NCI-H187 (cell line): ENCODE data around the gene HTRA3.

Experiments used
- DNase-seq, 2 experiments: peaks; one replicate each; lab custom pipeline; 2025; lab: John Stamatoyannopoulos, UW

The HTRA3 gene

DNA sequence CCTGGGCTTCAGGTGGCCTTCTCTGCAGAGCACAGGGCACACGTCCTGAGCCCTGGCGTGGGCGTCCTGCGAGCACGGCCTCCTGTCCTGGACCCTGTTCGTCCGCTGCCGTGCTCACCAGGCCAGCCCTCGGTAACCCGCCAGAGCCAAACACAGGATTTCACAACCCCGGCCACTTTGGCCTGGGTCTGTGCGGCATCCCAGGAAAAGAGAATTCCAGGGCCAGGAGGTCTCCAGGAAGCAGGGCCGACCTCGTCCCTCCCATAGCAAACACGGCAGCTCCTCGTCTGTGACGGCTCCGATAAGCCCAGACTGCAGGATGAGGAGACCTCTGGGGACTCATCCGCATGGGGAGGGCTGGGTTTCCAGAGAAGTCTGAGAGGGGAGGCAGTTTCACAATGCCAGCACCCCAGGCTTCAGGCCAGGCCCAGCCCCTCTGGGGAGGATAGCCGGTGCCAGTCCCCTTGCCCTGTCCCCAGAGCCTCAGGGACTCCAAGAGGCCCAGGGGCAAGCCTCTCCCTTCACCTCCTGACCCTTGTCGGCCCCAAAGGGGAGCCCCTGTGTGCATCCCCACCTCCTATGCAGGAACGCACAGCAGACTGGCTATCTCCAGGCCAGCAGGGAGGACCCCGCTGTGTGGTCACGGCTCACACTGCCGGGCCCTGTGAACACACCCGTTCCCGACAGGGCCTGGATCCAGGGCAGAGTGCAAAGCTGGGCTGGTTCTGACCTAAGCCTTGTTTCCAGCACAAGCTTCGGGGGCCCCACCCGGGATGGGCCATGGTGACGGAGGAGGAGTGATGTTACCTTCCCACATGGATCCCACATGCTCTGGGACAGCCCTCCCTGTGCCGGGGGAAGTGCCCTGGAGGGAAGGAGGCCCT lies 22.3 kb upstream of the HTRA3 start:
- no peak for DNase-seq

DNA sequence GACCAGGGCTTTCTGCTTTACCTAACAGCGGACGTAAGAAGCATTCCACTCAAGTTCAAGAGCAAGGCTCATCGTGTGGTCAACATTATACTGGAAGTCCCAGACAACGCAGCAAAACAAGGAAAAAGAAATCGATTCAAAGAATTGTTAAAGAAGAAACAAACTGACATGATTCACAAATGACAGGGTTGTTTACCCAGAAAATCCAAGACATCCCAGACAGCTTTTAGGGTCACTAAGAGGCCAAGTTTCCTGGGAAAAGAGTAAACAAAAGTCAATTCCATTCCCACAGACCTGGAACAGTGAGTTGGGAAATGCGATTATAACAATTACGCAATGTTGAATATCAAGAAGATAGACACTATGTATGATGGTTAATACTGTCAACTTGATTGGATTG lies 21.5 kb upstream of the HTRA3 start:
- no peak for DNase-seq

DNA sequence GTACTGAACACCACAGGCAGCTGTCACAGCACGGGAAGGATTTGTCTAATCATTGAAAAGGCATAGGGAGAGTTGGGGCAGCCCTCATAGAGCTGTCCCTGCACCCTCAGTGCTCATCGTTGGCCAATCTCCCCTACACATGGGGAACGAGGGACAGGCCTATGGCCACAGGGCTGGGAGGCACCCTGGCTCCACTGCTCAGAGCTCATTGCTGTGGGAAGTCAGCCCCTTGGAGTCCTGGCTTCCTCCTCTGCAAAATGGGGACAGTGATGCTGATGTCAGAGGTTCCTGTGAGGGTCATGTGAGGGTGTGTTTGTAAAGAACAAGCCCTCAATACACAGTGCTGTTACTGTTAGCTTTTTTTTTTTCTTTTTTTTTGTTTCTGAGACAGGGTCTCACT lies 19.3 kb upstream of the HTRA3 start:
- DNase-seq: no peak

DNA sequence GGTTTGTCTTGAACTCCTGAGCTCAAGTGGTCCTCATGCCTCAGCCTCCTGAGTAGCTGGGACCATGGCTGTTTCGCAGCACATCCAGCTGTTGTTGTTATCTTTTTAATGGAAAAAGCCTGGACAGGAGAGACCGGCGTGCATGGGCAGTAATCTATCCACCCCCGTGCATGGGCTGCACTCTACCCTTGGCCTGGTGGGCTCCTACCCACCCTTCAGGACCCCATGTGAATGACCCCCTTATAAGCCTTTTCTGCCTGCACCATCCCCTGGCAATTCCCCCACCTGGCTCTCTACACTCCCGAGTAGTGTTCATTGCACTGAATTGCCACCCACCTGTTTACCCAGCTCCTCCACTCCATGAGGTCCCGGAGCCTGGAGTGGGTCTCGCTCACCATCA lies 18.9 kb upstream of the HTRA3 start:
- DNase-seq: no peak

DNA sequence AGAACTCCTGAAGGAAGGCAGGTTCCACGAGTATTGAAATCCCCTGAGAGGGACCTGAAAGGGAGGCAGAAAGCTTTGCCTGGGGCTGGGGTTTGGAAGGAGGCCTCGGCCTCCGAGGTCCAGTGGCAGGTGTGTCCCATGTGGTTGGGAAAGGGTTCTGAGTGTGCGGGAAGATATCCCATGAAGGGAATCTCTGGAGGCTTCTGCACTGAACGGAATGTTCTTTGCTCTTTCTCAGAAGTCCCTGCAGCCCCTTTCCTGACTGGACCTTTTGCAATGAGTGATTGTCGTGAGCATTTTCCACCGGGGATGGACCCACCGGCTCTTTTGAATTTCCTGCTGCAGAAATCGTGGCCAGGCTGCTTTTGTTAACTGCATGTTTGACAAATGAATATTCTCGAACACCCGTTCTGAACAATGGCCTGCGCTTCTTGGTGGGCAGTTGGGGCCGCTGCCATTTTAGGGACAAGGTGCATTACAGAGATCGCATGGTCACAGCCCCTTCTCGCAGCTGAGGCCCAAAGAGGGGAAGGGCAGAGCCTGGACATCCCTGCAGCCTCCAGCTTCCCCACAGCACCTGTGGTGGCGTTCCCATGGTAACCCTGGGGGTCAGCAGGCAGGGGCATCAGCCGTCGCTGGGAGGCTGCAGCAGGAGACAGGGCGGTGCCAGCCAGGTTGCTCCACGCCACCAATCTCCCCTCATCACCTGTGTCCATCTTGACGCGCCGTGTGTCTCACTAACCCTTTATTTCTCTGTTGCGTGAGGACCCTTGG lies 18.3 kb upstream of the HTRA3 start:
- no peak for DNase-seq

DNA sequence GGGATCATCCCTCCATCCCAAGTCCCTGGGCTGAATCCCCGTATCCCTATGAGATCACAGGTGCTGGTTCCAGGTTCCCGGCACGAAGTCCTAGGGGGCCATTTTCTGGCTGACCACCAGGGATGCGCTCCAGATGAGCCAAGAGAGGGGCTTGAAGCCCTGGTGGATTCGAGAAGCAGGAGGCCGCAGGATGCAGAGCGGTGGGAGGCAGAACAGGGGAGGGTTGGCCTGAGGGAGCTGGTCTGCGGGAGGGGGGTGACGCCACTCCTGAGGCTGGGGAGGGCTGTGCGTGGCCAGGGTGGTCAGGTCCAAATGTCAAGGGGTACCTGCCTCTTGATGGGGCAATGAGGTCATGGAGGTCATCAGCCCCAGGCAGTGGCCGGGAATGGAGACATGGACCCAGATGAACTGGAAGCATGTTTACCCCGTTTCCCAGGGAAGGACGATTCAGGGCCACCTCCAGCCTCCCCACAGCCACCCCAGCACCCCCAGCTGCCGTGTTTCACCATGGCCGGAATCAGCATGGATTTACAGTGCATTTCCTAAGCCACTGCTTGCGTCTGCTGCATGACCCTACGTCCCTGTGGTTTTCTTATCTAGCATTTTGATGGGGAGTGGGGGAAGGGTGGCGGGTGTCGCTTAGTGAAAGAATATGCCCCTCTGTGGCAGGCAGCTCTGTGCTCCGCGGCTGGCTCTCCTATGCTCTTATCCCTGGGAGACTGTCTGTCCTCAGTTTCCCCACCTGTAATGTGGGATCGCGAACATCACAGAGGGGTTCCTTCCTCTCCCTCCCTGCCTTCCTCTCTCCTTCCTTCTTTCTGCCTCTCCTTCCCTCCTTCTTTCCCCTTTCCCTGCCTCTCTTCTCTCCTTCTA lies 17.0 kb upstream of the HTRA3 start:
- DNase-seq: no peak

DNA sequence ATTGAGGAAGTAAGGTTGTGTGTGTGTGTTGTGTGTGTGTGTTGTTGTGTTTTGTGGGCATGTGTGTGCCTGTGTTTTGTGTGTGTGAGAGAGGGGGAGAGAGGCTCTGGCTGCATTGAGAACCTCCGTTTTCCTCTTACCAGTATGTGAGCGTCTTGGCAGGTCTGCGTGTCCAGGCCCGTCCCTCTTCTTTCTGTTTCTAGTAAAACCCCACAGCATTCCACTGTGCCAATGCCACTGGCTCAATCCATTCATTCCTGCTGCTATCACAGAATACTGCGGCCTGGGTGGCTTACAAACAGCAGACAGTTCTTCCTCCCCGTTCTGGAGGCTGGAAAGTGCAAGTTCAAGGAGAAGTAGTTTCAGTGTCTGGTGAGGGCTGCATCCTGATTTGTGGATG lies 15.5 kb upstream of the HTRA3 start:
- DNase-seq: no peak

DNA sequence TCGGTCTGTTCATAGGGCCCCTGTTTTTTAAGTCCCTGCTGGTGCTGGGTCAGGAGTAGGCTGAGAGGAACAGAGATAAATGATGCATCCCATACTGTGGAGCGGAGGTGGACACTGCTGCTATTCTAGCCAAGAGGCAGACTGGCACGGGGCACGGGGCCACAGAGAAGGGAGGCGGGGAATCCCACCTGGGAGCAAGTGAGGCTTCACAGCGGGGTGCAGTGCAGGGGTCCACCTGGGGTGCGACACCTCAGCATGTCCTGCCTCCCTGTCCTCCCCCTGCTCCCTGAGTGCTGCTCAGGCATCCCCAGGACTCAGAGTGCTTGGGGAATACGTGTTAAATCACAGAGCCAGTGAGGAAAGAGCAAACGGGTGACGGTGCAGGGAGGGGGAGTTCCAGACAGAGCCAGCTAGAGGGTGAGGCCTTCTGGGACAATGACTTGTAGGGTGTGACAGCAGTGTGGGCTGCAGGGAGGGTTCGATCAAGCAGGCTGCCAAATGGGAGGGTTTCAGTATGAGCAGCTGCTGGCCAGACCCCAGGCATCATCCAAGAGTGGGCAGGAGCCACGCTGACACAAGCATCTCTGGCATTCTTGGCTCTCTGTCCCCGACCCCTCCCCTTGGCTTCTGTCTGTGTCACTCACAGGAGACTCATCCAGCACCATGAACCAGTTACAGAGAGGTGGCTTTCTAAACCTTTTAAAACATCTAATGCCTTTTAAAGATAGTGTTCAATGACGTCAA lies 13.7 kb upstream of the HTRA3 start:
- DNase-seq: no peak

DNA sequence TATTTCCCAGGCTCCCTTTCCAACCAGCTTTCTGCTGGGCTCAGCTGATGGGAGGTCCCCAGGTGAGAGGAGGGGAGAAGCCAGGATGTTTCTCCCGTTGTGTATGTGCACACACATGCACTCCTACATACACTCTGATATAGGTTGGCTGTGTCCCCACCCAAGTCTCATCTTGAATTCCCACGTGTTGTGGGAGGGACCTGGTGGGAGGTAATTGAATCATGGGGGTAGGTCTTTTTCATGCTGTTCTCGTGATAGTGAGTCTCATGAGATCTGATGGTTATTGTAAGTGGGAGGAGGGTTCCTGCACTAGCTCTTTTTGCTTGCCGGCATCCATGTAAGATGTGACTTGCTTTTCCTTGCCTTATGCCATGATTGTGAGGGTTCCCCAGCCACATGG lies 11.7 kb upstream of the HTRA3 start:
- DNase-seq: no peak

DNA sequence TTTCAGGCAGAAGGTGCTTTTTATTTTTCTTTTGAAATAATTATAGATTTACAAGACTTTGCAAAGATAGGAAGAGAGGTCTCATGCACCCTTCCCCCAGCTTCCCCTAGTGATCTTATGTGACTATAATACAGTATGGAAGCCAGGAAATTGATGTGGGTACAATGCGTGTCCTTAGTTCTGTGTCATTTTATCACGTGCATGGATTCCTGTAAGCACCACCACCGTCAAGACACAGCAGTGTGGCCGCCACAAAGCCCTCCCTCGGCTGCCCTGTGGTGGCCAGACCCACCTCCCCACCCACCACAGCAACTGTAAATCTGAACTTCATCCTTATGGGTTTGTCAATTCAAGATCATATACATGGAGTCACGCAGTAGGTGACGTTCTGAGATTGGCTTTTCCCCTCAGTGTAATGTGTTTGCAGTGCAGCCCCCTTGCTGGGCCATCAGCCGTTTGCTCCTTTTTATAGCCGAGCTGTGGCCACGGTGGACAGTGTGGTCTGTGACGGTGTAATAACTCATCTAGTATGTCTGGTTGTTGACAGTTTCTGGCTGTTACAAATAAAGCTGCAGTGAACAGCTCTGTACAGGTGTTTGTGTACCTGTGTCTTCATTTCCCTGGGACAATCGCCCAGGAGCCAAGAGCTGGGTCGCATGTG lies 10.9 kb upstream of the HTRA3 start:
- DNase-seq: no peak

DNA sequence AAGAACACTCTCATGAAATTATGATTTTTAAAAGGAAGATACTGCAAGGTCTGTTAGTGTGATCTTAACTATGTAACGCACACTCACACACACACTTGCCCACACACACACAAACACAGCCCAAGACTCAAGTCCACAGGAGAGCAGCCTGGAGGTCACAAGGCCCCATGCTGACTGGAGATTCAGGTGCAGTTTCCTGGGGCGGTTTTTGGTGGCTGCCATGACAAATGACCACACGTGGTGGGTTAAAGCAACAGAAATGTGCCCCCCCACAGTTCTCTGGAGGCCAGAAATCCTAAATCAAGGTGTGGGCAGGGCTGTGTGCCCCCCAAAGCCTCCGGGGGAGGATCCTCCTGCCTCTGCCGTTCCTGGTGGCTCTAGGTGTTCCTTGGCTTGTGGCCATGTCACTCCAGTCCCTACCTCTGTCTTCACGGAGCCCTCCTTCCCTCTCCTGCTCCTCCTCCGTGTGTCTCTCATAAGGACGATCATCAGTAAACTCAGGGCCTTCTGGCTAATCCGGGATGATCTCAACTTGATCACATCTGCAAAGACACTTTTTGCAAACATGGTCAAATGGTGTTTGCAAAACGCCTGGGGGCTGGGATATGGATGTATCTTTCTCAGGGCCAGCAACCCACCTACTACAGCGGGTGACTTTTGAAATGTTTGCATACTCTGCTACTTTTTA lies 9.7 kb upstream of the HTRA3 start:
- no peak for DNase-seq

DNA sequence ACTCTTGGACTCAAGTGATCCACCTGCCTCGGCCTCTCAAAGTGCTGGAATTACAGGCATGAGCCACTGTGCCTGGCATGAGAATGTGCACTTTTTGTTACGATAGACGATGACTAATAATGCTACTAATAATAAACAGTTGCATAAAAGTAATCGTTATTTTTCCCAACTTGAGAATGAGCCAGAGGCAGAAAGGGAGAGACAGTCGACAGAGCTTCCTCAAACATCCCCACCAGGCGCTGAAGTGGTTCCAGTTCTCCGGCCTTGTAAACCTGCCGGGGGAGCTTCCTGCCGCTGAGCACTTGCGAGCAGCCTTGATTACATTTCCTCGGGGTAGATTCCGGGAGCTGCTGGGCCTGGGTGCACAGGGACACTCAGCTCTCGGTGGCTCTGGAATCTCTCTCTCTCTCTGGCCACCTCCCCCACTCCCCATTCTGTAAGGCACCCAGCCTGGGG lies 8.9 kb upstream of the HTRA3 start:
- no peak for DNase-seq

DNA sequence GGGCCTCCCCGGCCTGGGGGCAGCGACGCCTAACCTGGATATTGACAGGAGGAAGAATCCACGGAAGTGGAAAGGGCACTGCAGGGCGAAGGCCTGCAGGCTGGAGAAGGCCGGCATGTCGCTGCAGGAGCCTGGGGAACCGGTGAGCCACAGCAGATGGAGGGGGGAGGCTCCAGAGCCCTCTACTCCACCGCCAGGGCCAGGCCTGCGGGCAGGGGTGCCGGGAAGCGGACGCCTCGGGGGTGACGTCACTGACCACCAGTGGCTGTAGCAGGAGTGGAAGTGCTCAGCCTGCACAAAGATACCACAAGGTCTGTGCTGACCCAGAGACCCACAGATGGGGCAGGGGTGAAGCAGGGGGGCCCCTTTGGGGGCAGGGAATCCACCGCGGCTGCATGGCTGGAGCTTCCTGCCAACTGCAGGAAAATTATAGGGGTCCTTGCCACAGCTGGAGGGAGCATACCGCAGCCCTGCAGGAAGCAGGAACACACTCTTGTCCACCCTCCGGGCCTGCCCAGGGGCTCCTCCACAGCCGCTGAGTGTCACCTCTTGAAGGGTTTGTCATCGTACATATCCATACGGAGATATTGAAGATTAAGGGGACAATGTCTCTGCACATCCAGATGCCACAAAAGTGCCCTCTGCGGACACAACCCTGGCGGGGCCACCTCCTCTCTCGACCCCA lies 7.6 kb upstream of the HTRA3 start:
- no peak for DNase-seq

DNA sequence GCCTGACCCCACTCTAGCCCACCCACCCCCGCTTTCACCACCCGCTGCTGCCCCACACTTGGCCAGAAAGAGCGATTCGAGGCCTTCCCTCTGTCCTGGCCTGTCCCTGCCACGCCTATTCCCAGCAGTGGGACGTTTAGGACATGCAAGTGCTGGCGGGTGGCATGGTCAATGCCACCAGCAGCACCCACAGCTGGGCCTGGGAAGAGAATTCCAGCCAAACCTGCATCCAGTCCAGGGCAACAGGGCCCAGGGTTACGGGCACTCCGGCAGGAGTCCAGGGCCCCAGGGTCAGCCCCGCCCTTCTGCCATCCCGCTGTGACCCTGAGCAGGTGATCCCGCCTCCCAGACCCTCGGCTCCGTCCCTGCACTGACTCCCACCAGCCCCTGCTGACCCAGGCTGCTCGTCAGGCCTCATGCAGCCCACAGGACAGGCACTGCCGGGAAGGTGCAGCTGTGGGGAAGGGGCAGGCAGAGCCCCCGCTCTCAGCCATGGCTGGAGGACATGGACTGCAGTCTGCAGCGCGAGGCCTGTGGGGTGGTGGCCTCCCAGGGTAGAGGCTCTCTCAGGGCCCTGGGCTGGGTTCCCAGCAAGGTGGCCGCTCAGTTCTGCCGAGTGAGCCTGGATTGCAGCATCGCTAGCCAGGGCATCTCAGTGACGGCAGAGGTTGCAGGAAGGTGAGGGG lies 6.8 kb upstream of the HTRA3 start:
- no peak for DNase-seq

DNA sequence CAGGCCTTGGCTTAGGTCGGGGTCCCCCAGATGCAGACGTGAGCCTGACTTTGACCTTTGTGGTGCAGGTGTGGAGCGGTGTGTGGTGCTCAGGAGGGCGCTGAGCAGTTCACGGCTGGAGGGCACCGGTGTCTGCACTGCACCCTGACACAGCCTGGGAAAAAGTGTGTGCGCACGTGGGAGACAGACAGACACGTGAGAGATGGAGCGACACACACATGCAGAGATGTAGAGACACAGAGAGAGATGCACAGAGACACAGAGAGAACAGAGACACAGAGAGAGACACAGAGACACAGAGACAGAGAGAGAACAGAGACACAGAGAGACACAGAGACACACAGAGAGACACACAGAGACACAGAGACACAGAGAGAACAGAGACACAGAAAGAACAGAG lies 6.2 kb upstream of the HTRA3 start:
- no peak for DNase-seq

DNA sequence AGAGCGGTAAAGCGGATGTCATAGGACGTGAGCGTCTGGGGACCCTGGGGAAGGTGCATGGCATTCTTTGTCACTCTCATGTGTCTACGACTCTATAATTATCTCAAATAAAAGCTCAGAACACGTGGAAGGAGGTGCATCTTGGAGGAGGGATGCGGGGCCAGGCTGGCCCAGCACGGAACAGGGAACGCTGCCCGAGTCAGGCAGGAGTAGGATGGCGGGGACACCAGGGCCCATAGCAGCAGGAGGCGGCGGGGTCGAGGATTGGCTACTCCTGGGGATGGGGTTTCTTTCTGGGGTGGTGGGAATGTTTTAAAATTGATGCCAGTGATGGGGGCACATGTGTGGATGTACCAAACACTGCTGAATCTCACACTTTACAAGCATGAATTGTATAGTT lies 5.4 kb upstream of the HTRA3 start:
- DNase-seq: no peak

DNA sequence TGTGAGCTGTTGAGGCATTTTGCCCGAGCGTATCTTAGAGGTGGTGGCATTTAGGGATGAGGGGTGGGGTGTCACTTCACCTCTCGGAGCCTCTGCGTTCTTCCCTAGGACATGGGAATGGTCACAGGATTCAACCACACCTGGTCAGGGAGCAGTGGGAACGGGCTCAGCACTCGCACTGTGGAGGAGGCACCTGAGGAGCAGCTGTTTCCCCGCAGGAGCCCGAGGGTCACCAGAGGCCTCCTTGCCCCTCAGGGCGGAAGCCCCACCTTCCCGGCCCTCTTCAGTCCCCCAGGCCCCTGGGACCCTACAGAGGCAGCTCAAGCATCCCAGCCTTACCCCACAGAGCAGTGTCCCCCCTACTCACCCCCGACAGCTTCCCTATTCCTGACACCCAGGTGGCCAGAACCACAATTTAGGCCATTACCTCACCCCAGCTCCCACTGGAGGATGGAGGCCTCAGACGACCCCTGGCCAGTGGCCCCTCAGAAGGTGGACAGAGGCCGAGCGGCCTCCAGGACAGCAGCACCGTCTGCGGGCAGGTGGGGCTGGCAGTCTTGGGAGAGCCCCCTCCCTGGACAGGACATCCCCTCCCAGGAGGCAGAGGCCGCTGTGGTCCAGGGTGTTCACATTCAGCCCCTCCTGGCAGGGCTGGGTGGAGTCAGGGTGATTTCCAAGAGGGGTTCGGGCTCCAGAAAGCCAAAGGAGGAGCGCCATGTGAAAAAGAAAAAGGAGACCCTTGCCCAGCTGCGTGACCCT lies 4.2 kb upstream of the HTRA3 start:
- no peak for DNase-seq

DNA sequence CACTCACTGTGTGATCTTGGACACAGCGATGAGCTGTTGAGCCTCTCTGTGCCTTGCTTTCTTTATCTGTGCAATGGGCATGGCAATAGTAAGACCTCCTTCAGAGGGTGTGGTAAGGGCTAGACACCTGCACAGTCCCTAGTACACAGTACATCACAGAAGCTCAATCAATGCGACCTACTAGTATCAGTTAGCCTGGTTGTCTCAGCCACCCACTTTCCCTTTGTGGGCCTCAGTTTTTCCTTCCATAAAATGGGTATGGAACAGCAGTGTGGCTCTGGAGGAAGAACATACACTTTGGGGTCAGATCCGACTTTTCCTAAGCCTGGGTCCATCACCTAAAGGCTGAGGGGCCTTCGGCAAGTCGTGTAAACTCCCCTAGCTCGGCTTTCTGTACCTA lies 3.5 kb upstream of the HTRA3 start:
- DNase-seq: no peak

DNA sequence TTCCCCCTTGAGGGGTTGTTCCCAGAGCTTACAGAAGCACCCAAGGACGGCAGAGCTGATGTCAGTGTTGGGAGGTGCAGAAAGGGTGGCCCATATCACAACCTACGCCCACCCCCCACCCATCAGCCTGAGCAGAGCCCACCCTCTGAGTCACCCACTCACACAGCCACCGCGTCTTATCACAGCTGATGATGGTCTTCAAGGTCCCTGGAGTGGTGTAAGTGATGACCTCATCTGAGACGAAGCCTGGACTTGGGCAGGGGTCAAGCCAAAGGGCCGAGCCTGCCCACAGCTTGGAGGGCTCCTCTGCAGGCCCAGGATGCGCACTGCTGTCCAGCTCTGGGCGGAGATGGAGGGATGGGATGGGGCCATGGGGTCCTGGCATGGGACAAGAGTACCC lies 3.0 kb upstream of the HTRA3 start:
- no peak for DNase-seq
